Epithelial cell of proximal tubule (primary cell): ENCODE measurements around the gene INPP5K. TPM values are rescaled to one million over a fixed set of nuclear protein-coding genes. Genes with fewer than 3 reads are reported as not detected.
A peak's percentile ranks its signal among the peaks of the same experiment; 100 is the strongest.
"Not testable (repeated sequence)": the region's sequence is repeated elsewhere in the genome, so short reads cannot be mapped to it uniquely, and the experiment has no call there.

Experiments
- DNase-seq: peaks from one replicate; pipeline ENCODE4 v3.0.0-alpha.2; 2011; ENCODE audit warnings: low read depth
- H3K4me3 ChIP-seq: 2 replicates; pipeline ENCODE4 v1.5.1; 2011; ENCODE audit warnings: low read depth, mild to moderate bottlenecking, low read length
- CTCF ChIP-seq: conservative IDR thresholded peaks from 2 replicates; pipeline ENCODE4 v1.5.1; 2012; ENCODE audit warnings: low read depth, mild to moderate bottlenecking, low read length
- total RNA-seq: library from RNA; depleted of rRNA; stranded (reverse); fragments of >200 nt; gene quantifications from 2 replicates; pipeline ENCODE4 v1.2.3, GENCODE V29; 2015

The INPP5K gene
- total RNA-seq, 1 donor from 2014 or later = 10.7 TPM

GRCh38 chr17:1512351-1512750 is 4.1 kb downstream of the INPP5K start:
- no peak for DNase-seq
- no peak for TF ChIP-seq CTCF
- H3K4me3 ChIP-seq = no peak overlapping the region

- TF ChIP-seq CTCF = no peak
- no peak overlapping the region for H3K4me3 ChIP-seq
- peak; percentile 23 for DNase-seq
Measured at GRCh38 chr17:1511756-1512321, 4.6 kb downstream of the INPP5K start.

- no peak overlapping the region for H3K4me3 ChIP-seq
- TF ChIP-seq CTCF = no peak
- no peak for DNase-seq
Measured at GRCh38 chr17:1511290-1511689, 5.1 kb downstream of the INPP5K start.

- DNase-seq = no peak
Measured at GRCh38 chr17:1509290-1509881, 7.0 kb downstream of the INPP5K start.

GRCh38 chr17:1508709-1509108 is 7.7 kb downstream of the INPP5K start:
- not testable (repeated sequence) for H3K4me3 ChIP-seq, DNase-seq

More at GRCh38 chr17:1509290-1509881, 7.0 kb downstream of the INPP5K start:
- no peak overlapping the region for H3K4me3 ChIP-seq
- no peak for TF ChIP-seq CTCF

- no peak for DNase-seq
- TF ChIP-seq CTCF = no peak
- H3K4me3 ChIP-seq = no peak overlapping the region
Measured at GRCh38 chr17:1506649-1507267, 9.7 kb downstream of the INPP5K start.

GRCh38 chr17:1505586-1505985 is 10.8 kb downstream of the INPP5K start:
- DNase-seq = no peak
- no peak for TF ChIP-seq CTCF
- no peak overlapping the region for H3K4me3 ChIP-seq
